WTC11 (cell line): ENCODE measurements around the gene CDC5L. TPM values are rescaled to one million over a fixed set of nuclear protein-coding genes. Genes with fewer than 3 reads are reported as not detected.
A peak's percentile ranks its signal among the peaks of the same experiment; 100 is the strongest.

Experiments used
- ATAC-seq: fragments of 200-7000 bp; cut with Tn5 transposase; 2 replicates; pipeline ENCODE4 v1.10.0; 2021; ENCODE audit warnings: mild to moderate bottlenecking, moderate library complexity
- CTCF ChIA-PET: fragments of 300-600 bp; sonication (Branson Sonifier 250); formaldehyde crosslinking; loops from one replicate; lab custom pipeline; 2021; ENCODE audit warnings: antibody characterized with exemption; lab: Charles Lee
- POLR2A ChIA-PET: fragments of 350-600 bp; sonication (Branson Sonifier 250); formaldehyde crosslinking; loops from one replicate; lab custom pipeline; 2021; ENCODE audit warnings: antibody characterized with exemption; lab: Charles Lee
- DNase-seq: peaks from one replicate; pipeline ENCODE4 v3.0.0; 2021; ENCODE audit warnings: low spot score
- H3K27ac Mint-ChIP-seq: 2 replicates; pipeline ENCODE4 v1.8.0; 2021; ENCODE audit warnings: mixed read lengths
- H3K27me3 Mint-ChIP-seq: 2 replicates; pipeline ENCODE4 v1.8.0; 2021; ENCODE audit warnings: low read depth, mild to moderate bottlenecking, moderate library complexity, mixed read lengths
- H3K36me3 Mint-ChIP-seq: 2 replicates; pipeline ENCODE4 v1.8.0; 2021; ENCODE audit warnings: mixed read lengths
- H3K4me1 Mint-ChIP-seq: 2 replicates; pipeline ENCODE4 v1.8.0; 2022; ENCODE audit warnings: mixed read lengths
- H3K4me3 Mint-ChIP-seq: 2 replicates; pipeline ENCODE4 v1.8.0; 2021; ENCODE audit warnings: mild to moderate bottlenecking, moderate library complexity, mixed read lengths
- H3K9me3 Mint-ChIP-seq: 2 replicates; pipeline ENCODE4 v1.8.0; 2021; ENCODE audit warnings: mixed read lengths
- ARID4B ChIP-seq: sonication (generic); formaldehyde crosslinking; IDR thresholded peaks from 2 replicates; pipeline ENCODE4 v1.8.0; 2023; ENCODE audit warnings: missing genetic modification reagents, mild to moderate bottlenecking, borderline replicate concordance
- ETV6 ChIP-seq: sonication (generic); formaldehyde crosslinking; IDR thresholded peaks from 2 replicates; pipeline ENCODE4 v1.8.1; 2022; ENCODE audit warnings: mild to moderate bottlenecking, missing genetic modification reagents
- FOXK1 ChIP-seq: sonication (generic); formaldehyde crosslinking; IDR thresholded peaks from 2 replicates; pipeline ENCODE4 v1.8.0; 2022; ENCODE audit warnings: mild to moderate bottlenecking, moderate library complexity, missing genetic modification reagents
- FOXP1 ChIP-seq: sonication (generic); formaldehyde crosslinking; IDR thresholded peaks from 2 replicates; pipeline ENCODE4 v1.8.0; 2022; ENCODE audit warnings: missing genetic modification reagents, mild to moderate bottlenecking, moderate library complexity, borderline replicate concordance
- GABPB1 ChIP-seq: sonication (generic); formaldehyde crosslinking; IDR thresholded peaks from 2 replicates; pipeline ENCODE4 v1.8.1; 2023; ENCODE audit warnings: mild to moderate bottlenecking, missing genetic modification reagents
- HMGXB4 ChIP-seq: sonication (generic); formaldehyde crosslinking; IDR thresholded peaks from 2 replicates; pipeline ENCODE4 v1.8.1; 2023; ENCODE audit warnings: mild to moderate bottlenecking, moderate library complexity, missing genetic modification reagents
- MXD4 ChIP-seq: fragments of 250-450 bp; sonication (Bioruptor Pico); IDR thresholded peaks from 2 replicates; pipeline ENCODE4 v1.8.0; 2021; ENCODE audit warnings: mild to moderate bottlenecking, moderate library complexity, borderline replicate concordance
- SMAD4 ChIP-seq: sonication (generic); formaldehyde crosslinking; IDR thresholded peaks from 2 replicates; pipeline ENCODE4 v1.8.0; 2022; ENCODE audit warnings: mild to moderate bottlenecking, missing genetic modification reagents
- SOX15 ChIP-seq: fragments of 250-450 bp; sonication (Bioruptor Pico); IDR thresholded peaks from 2 replicates; pipeline ENCODE4 v1.9.0; 2021; ENCODE audit warnings: mild to moderate bottlenecking
- SP1 ChIP-seq: sonication (generic); formaldehyde crosslinking; conservative IDR thresholded peaks from 2 replicates; pipeline ENCODE4 v1.8.1; 2022; ENCODE audit warnings: missing genetic modification reagents
- STAT6 ChIP-seq: sonication (generic); formaldehyde crosslinking; conservative IDR thresholded peaks from 2 replicates; pipeline ENCODE4 v1.8.1; 2023; ENCODE audit warnings: mild to moderate bottlenecking, low read depth, missing genetic modification reagents, moderate library complexity
- ZNF281 ChIP-seq: sonication (generic); formaldehyde crosslinking; IDR thresholded peaks from 2 replicates; pipeline ENCODE4 v1.8.0; 2023; ENCODE audit warnings: mild to moderate bottlenecking, missing genetic modification reagents
- ZNF671 ChIP-seq: fragments of 250-450 bp; sonication (Bioruptor Pico); IDR thresholded peaks from 2 replicates; pipeline ENCODE4 v1.8.0; 2021; ENCODE audit warnings: mild to moderate bottlenecking
- total RNA-seq: library from RNA; stranded (reverse); gene quantifications from 3 replicates; pipeline ENCODE4 v1.2.3, GENCODE V29; 2021
- TF ChIP-seq, protein P1 (sequence below): fragments of 200-600 bp; IDR thresholded peaks from 2 replicates; pipeline ENCODE4 v1.8.0; 2022; ENCODE audit warnings: antibody characterized with exemption
- TF ChIP-seq, protein P2 (sequence below): sonication (generic); formaldehyde crosslinking; IDR thresholded peaks from 2 replicates; pipeline ENCODE4 v1.8.0; 2022; ENCODE audit warnings: mild to moderate bottlenecking, missing genetic modification reagents

CDC5L gene
- total RNA-seq, 1 experiment from 2014 or later = 23.5 TPM

GRCh38 chr6:44475417-44475778, 87.9 kb downstream of the CDC5L start:
- Mint-ChIP-seq H3K27me3 (peaks cover 2% of the 10 kb centered on the region; the same call in 1 of the 2 replicates), H3K27ac (no peak overlapping the region), H3K4me1 (peaks cover 37% of the 10 kb centered on the region), H3K36me3 (no peaks in the 10 kb centered on the region), H3K9me3 (no peaks in the 10 kb centered on the region), H3K4me3 (no peak overlapping the region)
- ChIA-PET POLR2A (interaction anchor here (0.7 to 1.1 kb wide), 4 partner anchors 10 to 1239 kb away, joined by 3 to 4 read pairs (median 4); no protein-coding TSS in a partner anchor), CTCF (interaction anchor here (0.6 to 5.0 kb wide), 117 partner anchors 10 to 1460 kb away, joined by 3 to 186 read pairs (median 5); partner anchors contain the start of genes CDC5L and SUPT3H)
- no peak for DNase-seq
- no peak for TF ChIP-seq ZNF671
- no peak for ATAC-seq

- ChIA-PET CTCF (interaction anchor here (0.6 to 5.0 kb wide), 117 partner anchors 10 to 1460 kb away, joined by 3 to 186 read pairs (median 5); partner anchors contain the start of genes CDC5L and SUPT3H), POLR2A (interaction anchor here (0.7 to 1.1 kb wide), 4 partner anchors 9 to 1239 kb away, joined by 3 to 4 read pairs (median 4); no protein-coding TSS in a partner anchor)
- peak; percentile 92 for DNase-seq
- peak; percentile 83 for ATAC-seq
- H3K36me3 Mint-ChIP-seq = no peaks in the 10 kb centered on the region
- H3K4me1 Mint-ChIP-seq = peaks cover 41% of the 10 kb centered on the region
- H3K27ac Mint-ChIP-seq = no peak overlapping the region
- H3K4me3 Mint-ChIP-seq = no peak overlapping the region
- no peaks in the 10 kb centered on the region for H3K9me3 Mint-ChIP-seq
- peak; percentile 28; the same call in 1 of the 2 replicates for TF ChIP-seq FOXP1 (CRISPR knock-in tag)
- TF ChIP-seq ARID4B (CRISPR knock-in tag) = 0 out of 2 replicates have a peak, but pooled peaks have one; percentile 28
- TF ChIP-seq SP1 (CRISPR knock-in tag) = 0 out of 2 replicates have a peak, but pooled peaks have one; percentile 21
- TF ChIP-seq ZNF281 (CRISPR knock-in tag) = 0 out of 2 replicates have a peak, but pooled peaks have one; percentile 23
- no peak for TF ChIP-seq SOX15
- TF ChIP-seq, protein P1, sequence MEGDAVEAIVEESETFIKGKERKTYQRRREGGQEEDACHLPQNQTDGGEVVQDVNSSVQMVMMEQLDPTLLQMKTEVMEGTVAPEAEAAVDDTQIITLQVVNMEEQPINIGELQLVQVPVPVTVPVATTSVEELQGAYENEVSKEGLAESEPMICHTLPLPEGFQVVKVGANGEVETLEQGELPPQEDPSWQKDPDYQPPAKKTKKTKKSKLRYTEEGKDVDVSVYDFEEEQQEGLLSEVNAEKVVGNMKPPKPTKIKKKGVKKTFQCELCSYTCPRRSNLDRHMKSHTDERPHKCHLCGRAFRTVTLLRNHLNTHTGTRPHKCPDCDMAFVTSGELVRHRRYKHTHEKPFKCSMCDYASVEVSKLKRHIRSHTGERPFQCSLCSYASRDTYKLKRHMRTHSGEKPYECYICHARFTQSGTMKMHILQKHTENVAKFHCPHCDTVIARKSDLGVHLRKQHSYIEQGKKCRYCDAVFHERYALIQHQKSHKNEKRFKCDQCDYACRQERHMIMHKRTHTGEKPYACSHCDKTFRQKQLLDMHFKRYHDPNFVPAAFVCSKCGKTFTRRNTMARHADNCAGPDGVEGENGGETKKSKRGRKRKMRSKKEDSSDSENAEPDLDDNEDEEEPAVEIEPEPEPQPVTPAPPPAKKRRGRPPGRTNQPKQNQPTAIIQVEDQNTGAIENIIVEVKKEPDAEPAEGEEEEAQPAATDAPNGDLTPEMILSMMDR = peak; percentile 89
- 0 out of 2 replicates have a peak, but pooled peaks have one; percentile 53 for TF ChIP-seq HMGXB4
- peak; percentile 35; the same call in 1 of the 2 replicates for TF ChIP-seq FOXK1
- TF ChIP-seq ETV6 (CRISPR knock-in tag) = peak; percentile 30; the same call in 1 of the 2 replicates
- no peak for TF ChIP-seq STAT6 (CRISPR knock-in tag)
- peak; percentile 52; the same call in 1 of the 2 replicates for TF ChIP-seq GABPB1 (CRISPR knock-in tag)
- no peak for TF ChIP-seq MXD4 (CRISPR knock-in tag)
- TF ChIP-seq SMAD4 (CRISPR knock-in tag) = no peak
- TF ChIP-seq, protein P2, sequence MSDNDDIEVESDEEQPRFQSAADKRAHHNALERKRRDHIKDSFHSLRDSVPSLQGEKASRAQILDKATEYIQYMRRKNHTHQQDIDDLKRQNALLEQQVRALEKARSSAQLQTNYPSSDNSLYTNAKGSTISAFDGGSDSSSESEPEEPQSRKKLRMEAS (CRISPR knock-in tag) = peak; percentile 57; the same call in 1 of the 2 replicates
- peaks cover 2% of the 10 kb centered on the region; the same call in 1 of the 2 replicates for H3K27me3 Mint-ChIP-seq
Observed at GRCh38 chr6:44475779-44476434, 88.4 kb downstream of the CDC5L start.
